HG03354 (cell line): ENCODE data around the gene DNAJC5.
"Not testable (repeated sequence)": the region's sequence is repeated elsewhere in the genome, so short reads cannot be mapped to it uniquely, and the experiment has no call there.

Experiments used
- ATAC-seq: cut with Tn5 transposase; IDR thresholded peaks from one replicate; pipeline ENCODE4 v1.9.1; 2021; ENCODE audit warnings: mild to moderate bottlenecking; ENCODE audit not compliant: unreplicated experiment, poor library complexity, severe bottlenecking

The DNAJC5 gene

DNA sequence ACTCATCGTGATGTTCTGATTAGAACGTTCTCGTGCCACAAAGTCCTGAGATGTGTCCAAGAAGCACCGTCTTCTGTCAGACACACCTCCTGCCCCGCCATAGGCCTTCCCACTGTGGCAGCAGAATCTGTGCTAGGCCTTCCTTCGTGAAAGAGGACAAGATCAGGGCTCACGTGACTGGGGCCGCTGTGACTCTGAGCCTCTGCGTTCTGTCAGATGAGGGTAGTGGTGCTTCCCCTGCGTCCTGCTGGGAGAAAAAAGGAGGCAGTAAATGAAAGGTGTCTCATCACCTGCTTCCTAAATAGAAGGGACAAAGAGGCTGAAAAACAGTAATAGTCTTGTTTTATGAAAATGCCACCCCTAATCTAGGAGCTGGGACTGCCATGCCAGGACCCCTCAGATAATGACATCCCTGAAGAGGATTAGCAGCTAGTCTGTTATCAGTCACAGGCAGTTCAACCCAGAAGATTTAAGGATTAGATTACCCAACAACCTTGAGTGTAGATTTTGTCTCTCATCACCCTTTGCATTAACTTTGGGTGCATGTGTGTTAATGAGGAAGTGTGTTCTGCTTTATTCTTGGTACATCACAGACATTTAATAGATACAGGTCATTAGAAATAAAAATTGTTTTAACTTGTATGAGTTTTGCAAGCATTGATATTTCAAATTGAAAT is 4.1 kb downstream of the DNAJC5 start:
- no peak for ATAC-seq

DNA sequence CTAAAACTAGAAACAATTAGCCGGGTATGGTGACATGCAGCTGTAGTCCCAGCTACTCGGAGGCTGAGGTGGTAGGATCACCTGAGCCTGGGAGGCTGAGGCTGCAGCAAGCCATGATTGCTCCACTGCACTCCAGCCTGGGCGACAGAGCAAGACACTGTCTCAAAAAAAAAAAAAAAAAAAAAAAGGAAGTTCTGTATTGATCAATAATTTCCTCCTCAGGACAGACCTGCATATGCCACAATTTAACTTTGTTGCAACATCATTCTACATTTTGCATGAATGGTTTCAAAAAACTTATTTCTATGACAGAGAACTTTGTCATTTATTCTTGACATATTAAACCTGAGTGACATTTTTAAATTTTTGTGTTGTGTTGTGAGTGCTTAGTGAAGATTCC is 5.5 kb downstream of the DNAJC5 start:
- no peak for ATAC-seq

DNA sequence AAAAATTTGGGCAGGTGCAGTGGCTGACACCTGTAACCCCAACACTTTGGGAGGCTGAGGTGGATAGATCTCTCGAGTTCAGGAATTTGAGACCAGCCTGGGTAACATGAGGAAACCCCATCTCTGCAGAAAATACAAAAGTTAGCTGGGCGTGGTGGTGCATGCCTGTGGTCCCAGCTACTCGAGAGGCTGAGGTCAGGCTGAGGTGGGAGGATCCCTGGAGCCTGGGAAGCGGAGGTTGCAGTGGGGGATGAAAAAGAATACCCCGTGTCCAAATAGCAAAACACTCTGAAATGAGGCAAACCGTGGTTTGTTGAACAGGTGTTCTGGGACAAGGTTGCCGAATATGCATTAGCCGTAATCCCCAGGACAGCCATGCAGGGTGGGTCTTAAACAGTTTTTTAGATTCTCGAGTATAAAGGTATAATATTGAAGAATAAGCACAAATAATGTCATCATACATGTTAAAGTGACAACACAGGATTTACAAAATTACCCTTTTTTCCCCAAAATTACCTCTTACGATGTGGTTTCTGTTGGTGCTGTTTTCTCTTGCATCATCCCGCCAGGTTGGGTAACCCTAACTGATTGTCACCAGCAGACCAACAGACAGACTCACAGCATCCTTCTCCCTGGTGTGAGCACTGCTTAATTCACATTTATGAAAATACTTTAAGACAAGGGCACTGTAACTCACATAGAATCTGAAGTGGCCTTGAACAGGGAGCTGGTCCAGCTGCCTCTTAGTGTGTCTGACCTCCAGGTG is 9.1 kb downstream of the DNAJC5 start:
- ATAC-seq: no peak

DNA sequence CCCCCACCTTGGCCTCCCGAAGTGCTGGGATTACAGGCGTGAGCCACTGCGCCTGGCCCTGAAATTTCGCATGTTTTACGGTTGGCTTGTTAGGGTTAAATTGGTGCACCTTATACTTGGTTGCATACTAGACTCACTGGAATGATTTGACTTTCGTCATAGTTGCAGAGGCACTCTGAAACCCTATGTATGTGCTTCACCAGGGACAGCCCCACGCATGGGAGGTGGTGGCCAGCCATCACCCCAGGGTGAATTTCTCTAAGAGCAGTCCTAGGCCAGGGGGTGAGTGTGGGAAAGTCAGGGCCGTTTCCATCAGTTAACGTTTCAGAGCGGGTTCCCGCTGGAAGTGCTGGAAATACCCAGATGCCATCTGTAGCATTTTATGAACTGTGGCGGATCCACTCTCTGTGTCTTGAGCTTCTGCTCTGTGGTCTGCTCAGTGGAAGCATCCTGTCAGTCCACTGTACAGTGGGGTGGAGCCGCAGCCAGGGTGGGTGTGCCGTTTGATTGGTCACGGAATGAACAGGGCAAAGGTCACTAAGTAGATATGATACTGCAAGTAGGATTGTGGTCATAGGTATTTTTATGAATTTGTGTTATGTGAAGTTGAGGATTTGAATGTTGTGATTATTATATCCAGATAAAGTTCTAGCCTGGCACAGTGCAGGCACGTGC is 13.2 kb downstream of the DNAJC5 start:
- ATAC-seq: no peak

GRCh38 chr20:63911176-63911575 is 16.2 kb downstream of the DNAJC5 start:
- no peak for ATAC-seq

GRCh38 chr20:63913768-63914167 is 18.8 kb downstream of the DNAJC5 start:
- no peak for ATAC-seq

DNA sequence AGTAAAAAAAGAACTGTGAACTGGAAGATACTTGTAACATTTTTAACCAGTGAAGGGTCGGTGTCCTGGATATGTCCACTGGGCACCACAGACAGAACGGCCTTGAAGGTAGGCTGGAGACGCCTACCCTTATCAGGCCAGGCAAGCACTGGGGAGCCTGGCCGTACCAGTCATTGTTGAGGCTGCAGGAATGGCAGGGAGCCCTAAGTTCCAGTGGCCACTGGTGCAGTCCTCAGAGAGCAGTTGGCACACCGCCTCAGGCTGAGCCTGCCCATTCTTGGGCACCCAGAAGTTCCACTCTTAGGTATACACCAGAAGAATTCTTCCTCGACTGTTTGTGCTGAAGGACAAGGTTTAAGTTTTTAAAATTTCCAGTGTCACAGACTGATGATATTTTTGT is 20.5 kb downstream of the DNAJC5 start:
- ATAC-seq: no peak

DNA sequence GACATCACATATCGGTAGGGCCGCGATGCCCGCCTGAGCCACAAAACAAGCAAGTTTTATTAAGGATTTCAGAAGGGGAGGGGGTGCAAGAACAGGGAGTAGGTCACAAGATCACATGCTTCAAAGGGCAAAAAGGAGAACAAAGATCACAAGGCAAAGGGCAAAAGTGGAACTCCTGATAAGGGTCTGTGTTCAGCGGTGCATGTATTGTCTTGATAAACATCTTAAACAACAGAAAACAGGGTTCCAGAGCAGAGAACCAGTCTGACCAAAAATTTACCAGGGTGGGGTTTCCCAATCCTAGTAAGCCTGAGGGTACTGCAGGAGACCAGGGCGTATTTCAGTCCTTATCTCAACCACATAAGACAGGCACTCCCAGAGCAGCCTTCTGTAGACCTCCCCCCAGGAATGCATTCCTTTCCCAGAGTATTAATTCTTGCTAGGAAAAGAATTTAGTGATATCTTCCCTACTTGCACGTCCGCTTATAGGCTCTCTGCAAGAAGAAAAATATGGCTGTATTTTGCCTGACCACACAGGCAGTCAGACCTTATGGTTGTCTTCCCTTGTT is 21.5 kb downstream of the DNAJC5 start:
- ATAC-seq: not testable (repeated sequence)

DNA sequence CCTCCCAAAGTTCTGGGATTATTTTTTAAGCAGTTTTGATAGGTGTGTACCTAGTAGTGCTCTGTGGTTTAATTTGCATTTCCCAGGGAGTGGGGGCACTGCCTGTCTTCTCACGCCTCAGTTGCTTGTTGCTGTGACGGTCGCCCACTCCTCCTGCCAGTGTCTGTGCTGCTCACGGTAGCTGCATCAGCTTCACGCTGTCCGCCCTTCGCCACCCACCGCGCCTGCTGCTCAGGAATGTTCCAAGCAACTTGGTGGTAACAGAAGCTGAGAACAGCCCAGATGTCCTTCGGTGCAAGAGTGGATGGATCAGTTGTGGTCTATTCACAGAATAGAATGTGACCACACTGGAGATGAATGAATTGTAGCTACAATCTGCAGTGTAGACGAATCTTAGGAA is 22.9 kb downstream of the DNAJC5 start:
- no peak for ATAC-seq

- ATAC-seq: no peak
Observed at GRCh38 chr20:63919130-63919529, 24.2 kb downstream of the DNAJC5 start.

DNA sequence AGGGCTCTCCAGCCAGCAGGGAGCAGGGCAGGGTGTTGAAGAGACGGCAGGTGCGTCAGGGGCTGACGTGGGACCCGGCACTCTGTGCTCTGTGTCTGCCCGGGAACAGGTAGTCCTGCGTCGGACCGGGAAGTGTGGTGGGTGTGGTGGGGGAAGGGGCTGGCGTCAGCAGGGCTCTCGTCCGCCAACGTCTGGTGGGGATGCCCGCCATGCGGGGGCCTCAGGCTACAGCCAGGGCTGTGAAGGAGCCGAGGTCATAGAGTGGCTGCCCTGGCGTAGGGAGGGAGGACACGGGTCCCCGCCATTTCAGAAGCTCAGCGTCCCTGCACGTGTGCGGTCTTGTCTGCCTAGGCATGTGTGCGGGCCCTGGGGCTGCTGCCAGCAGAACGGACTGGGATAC is 25.3 kb downstream of the DNAJC5 start:
- no peak for ATAC-seq

- ATAC-seq: no peak
Observed at GRCh38 chr20:63923651-63924050, 28.7 kb downstream of the DNAJC5 start.

DNA sequence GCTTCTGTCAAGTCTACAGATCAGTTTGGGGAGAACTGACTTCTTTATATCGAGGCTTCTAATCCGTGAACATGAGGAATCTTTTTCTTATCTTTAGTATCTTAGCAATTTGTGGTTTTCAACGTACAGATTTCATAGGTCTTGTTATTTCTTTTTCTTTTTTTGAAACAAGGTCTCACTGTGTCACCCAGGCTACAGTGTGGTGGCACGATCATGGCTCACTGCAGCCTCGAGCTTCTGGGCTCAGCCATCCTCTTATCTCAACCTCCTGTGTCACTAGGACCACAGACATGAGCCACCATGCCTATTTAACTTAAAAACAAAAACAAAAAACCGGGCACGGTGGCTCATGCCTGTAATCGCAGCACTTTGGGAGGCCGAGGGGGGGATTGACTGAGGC is 29.3 kb downstream of the DNAJC5 start:
- no peak for ATAC-seq

DNA sequence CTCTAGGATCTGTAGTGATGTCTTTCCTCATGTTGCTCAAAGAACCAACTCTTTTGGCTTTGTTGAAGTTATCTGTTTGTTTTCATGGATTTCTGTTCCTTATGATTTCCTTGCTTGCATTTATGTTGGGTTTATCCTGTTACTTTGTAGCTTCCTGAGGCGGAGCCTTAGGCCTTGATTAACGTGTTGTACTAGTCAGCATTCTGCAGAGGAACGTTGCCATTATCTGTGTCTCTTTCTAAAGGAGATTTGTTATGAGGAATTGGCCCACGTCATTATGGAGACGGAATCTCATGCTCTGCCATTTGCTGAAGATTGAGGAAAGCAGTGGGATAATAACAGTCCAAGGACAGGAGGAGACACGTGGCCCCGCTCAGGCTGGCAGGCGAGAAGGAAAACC is 31.4 kb downstream of the DNAJC5 start:
- ATAC-seq: no peak

DNA sequence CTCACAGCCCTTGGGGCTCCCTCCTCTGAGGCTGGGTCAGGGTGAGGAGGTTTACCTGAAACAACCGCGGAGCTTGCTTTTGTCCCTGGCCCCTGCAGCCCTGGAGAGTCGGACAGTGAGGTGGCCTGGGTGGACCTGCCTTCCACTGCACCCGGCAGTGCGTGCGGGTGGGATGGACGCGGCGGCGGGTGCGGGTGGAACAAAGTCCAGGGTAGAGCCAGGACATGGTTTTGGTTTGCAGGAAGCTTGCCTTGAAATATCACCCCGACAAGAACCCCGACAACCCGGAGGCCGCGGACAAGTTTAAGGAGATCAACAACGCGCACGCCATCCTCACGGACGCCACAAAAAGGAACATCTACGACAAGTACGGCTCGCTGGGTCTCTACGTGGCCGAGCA is 34.1 kb downstream of the DNAJC5 start:
- no peak for ATAC-seq

GRCh38 chr20:63929473-63929883 is 34.6 kb downstream of the DNAJC5 start:
- not testable (repeated sequence) for ATAC-seq

GRCh38 chr20:63930971-63931553 is 36.1 kb downstream of the DNAJC5 start:
- no peak for ATAC-seq

- ATAC-seq: no peak
Observed at GRCh38 chr20:63931735-63932134, 36.8 kb downstream of the DNAJC5 start.

- ATAC-seq: no peak
Observed at GRCh38 chr20:63932606-63933160, 37.8 kb downstream of the DNAJC5 start.

DNA sequence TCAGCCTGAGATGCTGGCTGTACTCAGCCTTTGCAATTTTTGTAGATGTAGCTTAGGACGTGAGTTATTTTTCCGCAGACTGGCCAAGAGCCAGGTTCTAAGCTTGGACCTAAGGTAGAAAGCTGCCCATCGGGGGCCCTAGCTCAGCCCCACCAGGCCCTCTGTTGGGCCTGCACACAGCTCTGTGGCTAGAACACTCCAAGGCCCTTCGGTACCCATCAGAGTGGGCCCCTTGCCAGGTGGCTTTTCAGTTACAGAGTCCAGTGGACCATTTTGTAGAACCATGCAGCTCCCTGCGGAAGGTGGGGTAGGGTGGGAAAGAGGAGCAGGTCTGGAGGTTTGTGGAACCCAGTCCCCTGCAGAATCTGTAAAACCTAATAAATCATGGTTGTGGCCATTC is 38.7 kb downstream of the DNAJC5 start:
- no peak for ATAC-seq
